NCI-H1694 treated with DMSO at 0.1 percent for 48 hours (cell line): Measurements from ENCODE around the gene UBL5.
"Not testable (repeated sequence)": the region's sequence is repeated elsewhere in the genome, so short reads cannot be mapped to it uniquely, and the experiment has no call there.

Experiments used
- DNase-seq: peaks from one replicate; lab custom pipeline; 2025; lab: John Stamatoyannopoulos, UW

The UBL5 gene

DNA sequence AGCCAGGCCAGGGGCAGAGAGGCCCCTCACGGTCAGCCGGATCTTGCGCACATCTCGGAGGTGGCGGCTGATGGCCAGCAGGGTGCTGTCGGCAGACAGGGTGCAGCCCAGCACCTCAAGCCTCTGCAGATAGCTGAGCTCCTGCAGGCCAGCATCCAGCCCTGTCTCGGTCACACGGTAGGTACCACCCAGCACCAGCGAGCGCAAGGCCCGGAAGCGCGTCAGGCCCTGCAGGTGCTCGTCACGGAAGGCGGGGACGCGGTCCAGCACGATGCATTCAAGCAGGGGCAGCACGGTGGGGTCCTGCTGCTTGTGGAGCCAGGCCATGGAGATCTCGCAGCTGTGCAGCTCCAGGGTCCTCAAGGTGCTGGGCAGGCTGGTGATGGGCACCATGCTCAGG, 16.6 kb upstream of the UBL5 start:
- no peak for DNase-seq

DNA sequence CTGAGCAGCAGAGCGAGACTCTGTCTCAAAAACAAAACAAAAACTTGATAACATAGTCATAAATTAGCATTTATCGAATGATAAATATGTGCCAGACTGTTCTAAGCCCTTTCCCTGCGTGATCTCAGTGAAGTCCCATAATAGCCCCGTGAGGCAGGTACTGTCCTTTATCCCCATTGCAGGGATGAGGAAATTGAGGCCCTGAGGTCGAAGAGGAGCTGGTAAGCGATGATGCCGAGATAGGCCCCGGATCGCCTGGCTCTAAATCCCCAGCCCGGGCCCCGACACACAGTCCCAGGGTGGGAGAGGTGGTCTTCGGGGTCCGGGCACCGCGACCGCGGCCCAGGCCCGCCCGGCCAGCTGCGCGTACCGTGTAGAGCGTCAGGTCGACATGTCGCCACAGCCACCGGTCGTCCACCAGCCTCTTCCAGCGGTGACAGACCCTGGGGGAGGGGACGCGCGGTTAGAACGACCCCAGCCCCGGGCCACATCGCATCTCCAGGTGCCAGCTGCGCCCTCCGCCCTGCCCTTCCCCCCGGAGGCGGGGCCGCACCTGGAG, 9.5 kb upstream of the UBL5 start:
- no peak for DNase-seq

DNA sequence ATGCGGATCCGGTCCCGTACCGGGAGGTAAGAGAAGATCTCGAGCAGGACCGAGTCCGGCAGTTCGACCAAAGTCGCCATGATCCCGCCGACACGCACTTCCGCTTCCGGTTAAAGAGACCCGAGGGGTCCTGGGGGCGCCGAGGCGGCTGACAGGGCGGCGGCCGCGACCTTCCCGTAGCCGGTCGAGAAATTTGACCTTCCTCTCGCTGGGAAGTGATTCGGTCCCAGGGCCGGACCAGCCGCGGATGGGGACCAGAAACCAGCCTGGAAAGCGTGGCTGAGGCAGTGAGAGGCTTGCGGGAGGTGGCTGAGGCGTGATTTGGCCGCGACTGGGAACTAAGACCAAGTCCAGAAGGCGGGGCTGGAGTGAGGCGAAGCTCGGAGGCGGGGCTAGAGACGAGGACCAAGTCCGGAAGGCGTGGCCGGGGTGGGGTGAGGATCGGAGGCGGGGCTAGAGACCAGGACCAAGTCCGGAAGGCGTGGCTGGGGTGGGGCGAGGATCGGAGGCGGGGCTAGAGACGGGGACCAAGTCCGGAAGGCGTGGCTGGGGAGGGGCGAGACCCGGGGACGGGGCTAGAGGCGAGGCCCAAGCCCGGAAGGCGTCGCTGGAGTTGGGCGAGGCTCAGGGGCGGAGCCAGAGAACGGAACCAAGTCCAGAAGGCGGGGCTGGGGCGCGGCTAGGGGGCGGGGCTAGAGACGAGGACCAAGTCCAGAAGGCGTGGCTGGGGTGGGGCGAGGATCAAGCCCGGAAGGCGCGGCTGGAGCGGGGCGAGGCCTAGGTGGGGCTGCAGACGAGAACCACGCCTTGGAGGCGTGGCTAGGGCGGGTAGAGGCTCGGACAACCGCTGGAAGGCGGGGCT, 8.8 kb upstream of the UBL5 start, which contains the start of gene FBXL12:
TSS of gene FBXL12 (minus strand) at position 346 of the 862 bp plus-strand sequence. CDS start at position 80, 266 bp downstream.
- DNase-seq, result peak; percentile 93

DNA sequence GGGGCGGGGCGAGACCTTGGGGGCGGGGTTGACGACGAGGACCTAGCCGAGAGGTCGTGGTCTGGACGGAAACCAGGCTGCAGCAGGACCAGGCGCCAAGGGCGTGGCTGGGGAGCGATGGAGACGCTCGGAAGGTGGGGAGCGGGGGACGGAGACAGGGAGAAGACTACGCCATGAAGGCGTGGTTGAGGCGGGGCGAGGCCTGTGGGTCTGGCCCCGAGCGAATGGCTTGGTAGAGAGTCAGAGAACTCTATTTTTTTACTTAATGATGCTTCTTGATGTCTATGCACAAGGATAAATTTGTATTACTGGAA, 8.2 kb upstream of the UBL5 start:
- DNase-seq, result no peak

DNA sequence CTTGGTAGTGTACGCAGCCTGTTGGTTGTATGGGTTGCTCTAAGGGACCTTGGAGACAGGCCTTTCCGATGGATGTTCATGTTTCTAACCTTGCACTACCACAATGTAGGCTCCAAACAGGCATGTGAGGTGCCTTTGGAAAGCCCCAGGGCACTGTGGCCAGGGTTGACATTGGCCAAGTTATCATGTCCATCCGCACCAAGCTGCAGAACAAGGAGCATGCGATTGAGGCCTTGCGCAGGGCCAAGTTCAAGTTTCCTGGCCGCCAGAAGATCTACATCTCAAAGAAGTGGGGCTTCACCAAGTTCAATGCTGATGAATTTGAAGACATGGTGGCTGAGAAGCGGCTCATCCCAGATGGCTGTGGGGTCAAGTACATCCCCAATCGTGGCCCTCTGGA, 7.7 kb upstream of the UBL5 start:
- DNase-seq, result not testable (repeated sequence)

DNA sequence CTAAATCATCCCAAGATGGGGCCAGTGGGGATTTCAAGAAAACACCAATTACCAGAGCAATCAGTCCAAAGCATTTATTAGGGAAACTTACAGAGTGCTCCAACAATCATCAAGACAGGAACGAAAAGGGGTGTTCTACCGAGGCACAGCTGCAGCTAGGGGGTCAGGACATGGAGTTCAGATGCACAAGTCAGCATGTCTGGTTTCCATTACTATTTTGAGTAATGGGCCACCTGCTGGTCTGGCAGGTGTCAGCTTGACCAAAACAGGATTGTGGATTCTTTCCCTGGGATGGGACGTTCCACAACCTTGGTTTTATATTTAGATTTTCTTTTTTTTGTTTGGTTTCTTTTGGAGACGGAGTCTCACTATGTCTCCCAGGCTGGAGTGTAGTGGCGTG, 3.9 kb upstream of the UBL5 start:
- DNase-seq, result no peak

DNA sequence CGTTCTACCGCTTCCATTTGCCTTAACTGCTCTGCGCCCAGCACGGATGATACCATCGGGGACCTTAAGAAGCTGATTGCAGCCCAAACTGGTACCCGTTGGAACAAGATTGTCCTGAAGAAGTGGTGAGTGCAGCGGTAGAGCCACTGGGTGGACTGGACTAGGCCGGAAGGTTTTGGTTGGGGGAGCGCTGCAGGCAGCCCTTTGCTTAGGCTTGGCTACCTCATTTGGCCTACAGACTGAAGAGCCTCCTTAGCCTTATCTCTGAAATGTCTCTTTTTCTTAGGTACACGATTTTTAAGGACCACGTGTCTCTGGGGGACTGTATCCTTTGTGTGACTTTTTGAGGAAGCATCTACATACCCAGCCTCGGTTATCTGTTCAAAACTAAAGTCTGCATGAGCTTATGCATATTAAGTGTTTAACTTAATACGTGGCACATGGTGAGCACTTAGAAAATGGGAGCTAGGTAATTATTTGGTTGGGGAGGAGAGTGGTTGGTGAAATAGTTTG, 889 bp downstream of the UBL5 start:
- DNase-seq, result no peak

DNA sequence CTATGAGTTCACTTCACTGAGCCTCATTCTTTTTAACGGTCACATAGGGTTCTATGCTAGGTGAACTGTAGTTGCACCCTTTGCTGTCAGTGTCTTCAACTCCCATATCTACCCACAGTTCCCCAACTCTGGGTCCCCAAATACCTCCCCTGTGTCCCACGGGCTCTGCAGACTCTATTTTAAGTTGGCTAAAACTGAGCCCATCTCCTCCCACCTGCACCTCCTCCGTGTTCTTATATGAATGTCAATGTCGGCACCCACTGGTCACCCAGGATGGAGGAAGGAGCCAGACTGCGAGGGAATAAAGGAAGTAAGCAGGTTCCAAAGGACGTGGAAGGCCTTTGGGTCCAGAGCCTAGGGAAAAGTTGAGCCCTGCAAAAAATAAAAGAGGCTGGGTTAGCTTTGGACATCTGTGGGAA, 6.6 kb downstream of the UBL5 start:
- no peak for DNase-seq

DNA sequence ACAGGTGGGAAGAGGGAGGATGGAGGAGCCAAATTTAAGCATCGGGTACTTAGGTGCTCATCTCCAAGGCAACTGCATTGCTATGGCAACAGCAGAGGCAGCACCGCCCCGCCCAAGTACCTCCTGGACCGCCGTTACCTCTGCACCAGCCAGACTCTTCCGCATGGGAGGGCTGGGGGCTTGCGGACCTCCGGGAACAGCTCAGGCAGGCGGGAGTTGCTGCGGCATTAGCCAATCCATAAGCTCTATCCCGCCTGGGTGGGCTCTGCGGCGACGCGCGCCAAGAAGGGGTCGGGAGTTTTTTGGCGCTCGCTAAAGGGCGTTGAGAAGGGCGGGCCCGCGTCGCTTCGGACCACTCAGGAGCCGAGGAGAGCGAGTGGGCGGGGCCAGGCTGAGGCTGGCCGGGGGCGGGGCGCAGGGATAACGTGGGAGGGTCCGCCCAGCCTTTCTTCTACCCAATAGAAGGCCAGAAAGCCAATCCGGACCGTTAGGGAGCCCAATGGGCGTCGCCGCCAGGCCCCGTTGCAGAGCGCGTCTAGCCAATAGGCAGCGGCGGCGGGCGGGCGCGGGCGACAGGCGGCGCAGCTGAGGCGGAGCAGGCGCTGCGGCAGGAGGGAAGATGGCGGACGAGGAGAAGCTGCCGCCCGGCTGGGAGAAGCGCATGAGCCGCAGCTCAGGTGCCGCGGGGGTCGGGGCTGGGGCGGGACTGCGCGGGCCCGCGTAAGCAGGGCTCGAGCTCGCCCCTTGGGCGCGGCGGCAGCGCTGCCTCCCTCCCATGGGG, 7.2 kb downstream of the UBL5 start, which contains the start of gene PIN1:
TSS of gene PIN1 (plus strand) at position 593 of the 781 bp plus-strand sequence. CDS start at position 620, 27 bp downstream.
- DNase-seq, result peak; percentile 96

DNA sequence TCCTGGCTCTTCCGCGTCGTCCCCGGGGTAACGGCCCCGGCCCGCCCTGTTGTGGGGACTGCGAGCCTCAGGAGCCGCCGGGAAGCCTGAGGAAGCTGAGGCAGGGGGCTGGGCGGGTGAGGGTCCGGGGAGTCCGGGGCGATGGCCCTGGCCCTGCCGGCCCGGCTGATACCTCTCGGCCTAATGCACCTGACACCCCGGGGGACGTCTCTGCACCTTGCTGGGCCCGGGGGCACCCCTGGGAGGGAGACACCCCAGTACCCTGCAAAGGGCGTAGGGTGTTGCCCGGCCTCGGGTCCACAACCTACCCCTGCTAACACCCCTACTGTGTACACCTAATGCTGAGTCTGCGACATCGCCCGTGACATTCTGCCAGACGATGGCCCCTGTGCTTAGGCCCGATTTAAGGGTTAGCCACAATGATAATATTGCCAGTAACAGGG, 7.8 kb downstream of the UBL5 start:
- DNase-seq, result no peak

DNA sequence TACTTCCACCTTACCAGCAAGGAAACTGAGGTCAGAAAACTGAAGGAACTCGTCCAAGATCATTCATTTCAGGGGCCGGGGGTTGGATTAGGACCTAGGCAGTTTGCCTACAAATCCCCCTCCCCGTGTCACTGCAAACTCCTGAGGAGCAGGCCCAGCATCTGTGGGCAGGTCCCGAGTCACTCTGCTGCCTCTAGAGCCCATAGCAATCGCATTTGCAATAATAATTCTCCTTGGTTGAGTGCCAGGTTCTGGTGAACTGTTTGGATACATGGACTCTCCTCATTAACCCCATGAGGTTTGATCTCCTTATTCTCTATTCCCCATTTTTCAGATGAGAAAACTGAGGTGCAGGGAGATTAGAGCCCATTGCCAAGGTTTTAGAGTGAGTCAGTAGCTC, 8.3 kb downstream of the UBL5 start:
- no peak for DNase-seq

DNA sequence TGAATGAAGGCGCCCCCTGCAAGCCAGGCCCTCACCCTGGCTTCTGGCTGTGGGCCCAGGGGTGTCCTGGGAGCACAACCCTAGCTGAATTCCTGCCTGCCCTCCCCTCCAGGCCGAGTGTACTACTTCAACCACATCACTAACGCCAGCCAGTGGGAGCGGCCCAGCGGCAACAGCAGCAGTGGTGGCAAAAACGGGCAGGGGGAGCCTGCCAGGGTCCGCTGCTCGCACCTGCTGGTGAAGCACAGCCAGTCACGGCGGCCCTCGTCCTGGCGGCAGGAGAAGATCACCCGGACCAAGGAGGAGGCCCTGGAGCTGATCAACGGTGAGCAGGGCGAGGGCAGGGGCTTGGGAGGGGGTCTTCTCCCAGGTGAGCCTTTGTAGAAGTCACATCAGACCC, 10.6 kb downstream of the UBL5 start:
- no peak for DNase-seq

DNA sequence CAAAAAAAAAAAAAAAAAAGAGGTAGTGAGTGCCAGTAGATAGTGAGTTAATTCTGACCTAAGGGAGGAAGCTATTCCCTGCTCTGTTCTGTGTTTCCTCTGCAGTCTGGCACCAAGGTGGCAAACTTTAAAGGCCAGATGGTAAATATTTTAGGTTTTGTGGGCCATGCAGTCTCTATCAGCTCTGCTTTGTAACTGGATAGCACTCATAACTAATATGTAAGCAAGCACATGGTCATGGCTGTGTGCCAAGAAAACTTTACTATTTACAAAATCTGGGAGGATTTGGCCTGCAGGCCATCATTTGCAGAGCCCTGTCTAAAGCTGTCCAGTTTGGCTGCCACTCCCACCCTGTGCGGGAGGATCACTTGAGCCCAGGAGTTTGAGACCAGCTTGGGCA, 11.7 kb downstream of the UBL5 start:
- DNase-seq, result no peak

DNA sequence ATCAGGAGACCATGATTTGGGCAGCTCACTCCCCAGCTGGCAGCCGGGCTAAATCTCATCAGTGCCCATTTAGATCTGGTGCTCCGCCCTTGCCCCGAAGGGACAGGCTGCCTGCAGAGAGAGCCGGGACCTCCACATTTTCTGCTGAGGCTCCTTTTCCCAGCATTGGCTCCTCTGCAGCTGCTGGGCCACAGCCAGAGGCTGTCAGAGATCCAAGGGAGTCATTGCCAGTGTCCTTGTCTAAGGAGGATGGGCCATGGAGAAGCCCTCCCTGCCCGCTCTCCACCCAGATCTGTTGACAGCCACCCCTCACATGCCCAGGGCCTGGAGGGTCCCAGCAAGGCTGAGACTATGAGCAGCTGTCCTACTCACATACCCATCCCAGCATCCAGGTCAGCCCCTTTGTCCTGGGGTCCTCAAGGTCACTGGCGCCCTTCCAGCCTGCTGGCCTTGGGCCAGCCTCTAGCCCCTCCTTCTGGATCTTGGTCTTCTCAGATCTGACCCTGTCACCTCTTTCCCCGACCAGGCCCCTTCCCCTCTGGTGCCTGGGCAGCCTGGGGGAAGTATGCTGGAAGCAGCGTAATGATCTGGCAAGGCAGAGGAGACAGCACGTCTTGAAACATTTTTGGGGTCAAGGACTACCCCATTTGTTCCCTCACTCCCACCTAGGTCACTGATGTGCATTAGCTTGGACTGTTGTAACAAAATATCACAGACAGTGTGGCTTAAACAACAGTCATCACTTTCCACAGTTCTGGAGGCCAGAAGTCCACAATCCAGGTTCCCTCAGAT, 15.3 kb downstream of the UBL5 start:
- no peak for DNase-seq

DNA sequence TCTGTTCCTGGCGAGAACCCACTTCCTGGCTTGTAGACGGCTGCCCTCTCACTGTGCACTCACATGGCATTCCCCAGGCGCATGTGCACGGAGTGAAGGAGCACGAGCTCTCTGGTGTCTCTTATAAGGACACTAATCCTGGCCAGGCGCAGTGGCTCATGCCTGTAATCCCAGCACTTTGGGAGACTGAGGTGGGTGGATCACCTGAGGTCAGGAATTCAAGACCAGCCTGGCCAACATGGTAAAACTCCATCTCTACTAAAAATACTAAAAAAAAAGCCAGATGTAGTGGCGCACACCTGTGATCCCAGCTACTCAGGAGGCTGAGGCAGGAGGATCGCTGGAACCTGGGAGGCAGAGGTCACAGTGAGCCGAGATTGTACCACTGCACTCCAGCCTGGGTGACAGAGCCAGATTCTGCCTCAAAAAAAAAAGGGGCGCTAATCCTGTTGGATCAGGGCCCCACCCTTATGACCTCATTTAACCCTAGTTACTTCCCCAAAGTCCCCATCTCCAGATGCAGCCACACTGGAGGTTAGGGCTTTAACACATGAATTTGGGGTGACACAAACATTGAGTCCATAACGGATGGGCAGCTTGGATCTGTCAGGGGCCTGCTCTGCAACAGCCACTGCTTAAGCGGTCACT, 16.0 kb downstream of the UBL5 start:
- not testable (repeated sequence) for DNase-seq

DNA sequence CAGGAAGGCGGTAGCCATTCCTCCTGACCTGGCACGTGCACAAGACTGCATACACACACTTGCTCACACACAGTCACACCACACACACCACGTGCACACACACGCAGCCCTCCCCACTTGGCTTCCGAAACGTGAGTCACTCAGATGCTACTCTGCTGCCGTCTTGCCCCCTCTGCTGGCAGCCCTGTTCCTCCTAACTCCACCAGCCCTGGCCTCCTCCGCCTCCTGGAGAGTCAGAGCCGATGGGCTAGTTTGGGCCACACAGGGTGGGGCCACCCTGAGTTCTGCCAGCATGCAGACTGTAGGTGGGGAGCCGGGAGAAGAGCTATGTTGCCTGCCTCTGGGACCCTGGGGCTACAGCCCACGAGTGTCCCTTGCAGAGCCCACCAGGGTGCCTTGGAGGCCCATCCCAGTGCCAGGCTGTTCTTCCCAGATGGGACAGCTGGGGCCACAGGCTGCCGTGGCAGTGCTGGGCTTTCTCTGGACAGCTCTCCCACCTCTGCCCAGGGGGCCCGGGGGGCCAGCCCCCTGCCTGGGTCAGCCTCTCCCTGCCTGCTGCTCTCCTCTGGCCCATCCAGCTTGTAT, 19.5 kb downstream of the UBL5 start:
- peak; percentile 11 for DNase-seq

DNA sequence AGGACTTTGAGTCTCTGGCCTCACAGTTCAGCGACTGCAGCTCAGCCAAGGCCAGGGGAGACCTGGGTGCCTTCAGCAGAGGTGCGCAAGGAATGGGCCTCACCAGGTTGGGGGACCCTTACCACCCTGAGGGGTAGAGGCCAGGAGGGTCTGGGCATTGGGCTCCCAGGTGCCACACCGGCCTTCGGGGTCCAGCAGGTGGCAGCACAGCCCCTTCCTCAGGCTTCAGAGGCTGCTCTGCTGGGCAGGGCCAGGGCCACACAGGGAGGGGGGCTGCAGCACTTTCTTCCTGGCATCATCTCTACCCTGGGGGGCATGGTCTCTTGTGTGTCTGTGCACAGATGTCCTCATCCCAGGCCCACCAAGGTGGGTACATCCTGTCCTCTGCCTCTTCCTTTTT, 20.3 kb downstream of the UBL5 start:
- DNase-seq, result peak; percentile 14

DNA sequence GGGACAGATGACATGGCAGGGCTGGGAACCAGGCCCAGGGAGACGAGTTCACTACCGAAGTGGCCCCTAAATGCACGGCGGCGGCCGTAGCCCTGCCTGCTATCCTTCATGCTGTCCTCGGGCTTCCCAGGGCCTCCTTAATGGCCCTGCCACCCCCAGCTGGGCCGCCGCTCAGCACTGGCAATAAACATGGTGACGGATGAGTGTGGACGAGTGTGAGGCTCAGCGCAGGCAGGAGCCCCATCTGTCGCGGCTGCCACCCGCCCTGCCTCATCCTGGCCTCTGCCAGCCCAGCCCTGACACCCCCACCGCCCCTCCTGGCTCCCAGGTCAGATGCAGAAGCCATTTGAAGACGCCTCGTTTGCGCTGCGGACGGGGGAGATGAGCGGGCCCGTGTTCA, 21.0 kb downstream of the UBL5 start:
- DNase-seq, result peak; percentile 53

DNA sequence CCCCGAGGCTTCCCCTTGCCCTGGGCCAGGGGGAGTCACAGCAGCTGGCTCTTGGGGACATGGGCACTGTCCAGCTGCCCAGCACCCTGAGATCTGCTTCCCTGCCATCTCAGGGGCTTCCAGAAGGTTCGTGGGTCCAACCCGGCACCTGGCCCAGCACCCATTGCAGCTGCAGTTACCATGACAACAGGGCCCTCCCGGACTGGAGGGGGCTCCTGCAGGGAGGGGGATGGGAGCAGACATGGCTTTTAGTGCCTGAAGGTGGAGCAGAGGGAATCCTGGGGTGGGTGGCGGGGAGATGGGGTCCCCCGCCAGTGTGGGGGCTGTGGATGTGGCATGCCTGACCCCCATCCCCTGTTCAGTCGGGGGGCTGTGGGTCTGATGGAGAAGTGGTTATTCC, 22.1 kb downstream of the UBL5 start:
- peak; percentile 13 for DNase-seq

DNA sequence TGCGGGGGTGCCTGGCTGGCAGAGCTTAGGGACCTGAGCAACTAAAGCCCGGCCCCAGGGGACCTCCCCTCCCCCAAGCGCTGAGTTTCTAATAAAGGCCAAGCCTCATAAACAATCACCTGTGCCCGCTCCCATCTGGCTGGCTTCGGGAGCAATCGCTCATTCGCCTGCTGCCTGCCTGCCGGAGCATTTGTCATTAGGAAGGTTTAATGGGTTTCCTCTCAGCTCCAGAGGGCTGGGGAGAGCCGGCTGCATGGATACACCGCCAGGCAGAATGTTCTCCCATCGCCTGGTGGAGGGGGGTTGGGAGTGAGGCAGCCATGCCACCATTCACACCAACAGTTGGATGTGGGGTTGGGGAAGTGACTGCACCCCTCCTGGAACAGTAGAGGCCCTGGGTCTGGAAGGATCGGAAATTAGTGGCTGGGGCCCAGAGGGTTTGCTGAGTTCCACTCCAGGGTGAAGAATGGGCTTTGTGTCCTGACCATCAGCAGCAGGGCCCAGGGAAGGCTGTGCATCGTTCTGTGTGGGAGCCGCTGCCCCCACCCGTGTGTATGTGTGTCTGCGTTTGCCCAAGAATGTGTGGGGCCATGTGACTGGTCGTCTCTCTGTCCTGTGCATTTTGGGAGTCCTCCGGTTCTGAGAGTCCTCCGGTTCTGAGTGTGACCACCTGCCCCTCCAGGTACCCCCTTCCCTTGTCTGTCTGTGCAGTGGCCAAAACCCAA, 22.7 kb downstream of the UBL5 start:
- peak; percentile 85 for DNase-seq
